GM12878 (cell line): ENCODE data around the gene HIF1AN. TPM values are rescaled to one million over a fixed set of nuclear protein-coding genes. Genes with fewer than 3 reads are reported as not detected.

Source experiments
- ATAC-seq: fragments of 200-7000 bp; cut with Tn5 transposase; 3 replicates; pipeline ENCODE4 v1.9.1; 2020; ENCODE audit warnings: mild to moderate bottlenecking, moderate library complexity
- BruUV-seq: library from RNA; stranded (reverse); fragments of 400-500 nt; replicated peaks from 2 replicates; lab custom pipeline; 2021; lab: Mats Ljungman, UMichigan
- CTCF ChIA-PET: fragments of 300-600 bp; sonication (Branson Sonifier 250); formaldehyde crosslinking; extraction: SDS; loops from one replicate; lab custom pipeline; 2021; ENCODE audit warnings: inconsistent platforms; lab: Yijun Ruan, JAX
- POLR2A ChIA-PET: fragments of 350-600 bp; formaldehyde crosslinking; extraction: SDS; loops from one replicate; lab custom pipeline; 2021; ENCODE audit warnings: inconsistent platforms; lab: Charles Lee
- RAD21 ChIA-PET: fragments of 300-600 bp; sonication (Branson Sonifier 250); formaldehyde crosslinking; loops from one replicate; lab custom pipeline; 2023; ENCODE audit warnings: antibody characterized with exemption; ENCODE audit not compliant: unreplicated experiment; lab: Charles Lee
- SMC1A ChIA-PET: fragments of 300-600 bp; sonication (Branson Sonifier 250); formaldehyde crosslinking; loops from one replicate; lab custom pipeline; 2023; ENCODE audit not compliant: unreplicated experiment, uncharacterized antibody; lab: Charles Lee
- DNase-seq: peaks from one replicate; pipeline ENCODE4 v3.0.0-alpha.2; 2011; ENCODE audit warnings: low read depth, low spot score
- FAIRE-seq: peaks from 3 replicates; lab custom pipeline; 2011; peaks lifted over from hg19 to GRCh38; lab: Jason Lieb, UNC
- H2AFZ ChIP-seq: 2 replicates; pipeline ENCODE4 v1.6.0; 2011; ENCODE audit warnings: low read depth, low read length, control low read depth; ENCODE audit not compliant: control insufficient read depth
- H3K27ac ChIP-seq: 2 replicates; pipeline ENCODE4 v1.5.1; 2011; ENCODE audit warnings: control low read depth; ENCODE audit not compliant: control insufficient read depth, insufficient read depth
- H3K27me3 ChIP-seq, 2 experiments: replicated peaks in 1 of 2; 2 replicates each; pipeline versions ENCODE4 v1.6.0 to v1.6.1; 2011; ENCODE audit warnings: low read length in 1 of 2; ENCODE audit not compliant: control insufficient read depth in 2 of 2, insufficient read depth in 2 of 2
- H3K36me3 ChIP-seq, 2 experiments: 2 replicates each; pipeline ENCODE4 v1.5.1; 2011; ENCODE audit warnings: low read length in 1 of 2; ENCODE audit not compliant: control insufficient read depth in 2 of 2, insufficient read depth in 2 of 2
- H3K4me1 ChIP-seq: 2 replicates; pipeline ENCODE4 v1.6.1; 2011; ENCODE audit warnings: mild to moderate bottlenecking, low read length, moderate library complexity, mixed read lengths; ENCODE audit not compliant: control insufficient read depth, insufficient read depth
- H3K4me2 ChIP-seq: 2 replicates; pipeline ENCODE4 v1.6.0; 2011; ENCODE audit warnings: control low read depth; ENCODE audit not compliant: control insufficient read depth, insufficient read depth
- H3K4me3 ChIP-seq: fragments of 200-600 bp; sonication (generic); 2 replicates; pipeline ENCODE4 v1.5.1; 2016
- H3K79me2 ChIP-seq: 2 replicates; pipeline ENCODE4 v1.6.0; 2011; ENCODE audit warnings: low read length; ENCODE audit not compliant: control insufficient read depth, insufficient read depth
- H3K9ac ChIP-seq: 2 replicates; pipeline ENCODE4 v1.8.0; 2011; ENCODE audit warnings: low read length, control low read depth, mixed read lengths; ENCODE audit not compliant: control insufficient read depth, insufficient read depth
- H3K9me3 ChIP-seq: replicated peaks from 3 replicates; pipeline ENCODE4 v1.5.1; 2011; ENCODE audit warnings: mild to moderate bottlenecking, low read length; ENCODE audit not compliant: control insufficient read depth, insufficient read depth
- H4K20me1 ChIP-seq: 2 replicates; pipeline ENCODE4 v1.6.0; 2011; ENCODE audit not compliant: control insufficient read depth, insufficient read depth
- BACH1 ChIP-seq: fragments of 450-650 bp; IDR thresholded peaks from 2 replicates; pipeline ENCODE4 v1.6.1; 2017; ENCODE audit warnings: mild to moderate bottlenecking, borderline replicate concordance
- HCFC1 ChIP-seq: fragments of 150-350 bp; IDR thresholded peaks from 2 replicates; pipeline ENCODE4 v1.6.1; 2014; ENCODE audit warnings: low read length
- HDAC6 ChIP-seq: fragments of 200-600 bp; sonication (generic); IDR thresholded peaks from one replicate; pipeline ENCODE4 v1.8.0; 2017; ENCODE audit warnings: antibody characterized with exemption; ENCODE audit not compliant: unreplicated experiment
- MXI1 ChIP-seq: fragments of 150-350 bp; IDR thresholded peaks from 2 replicates; pipeline ENCODE4 v1.6.1; 2011; ENCODE audit warnings: low read depth, mild to moderate bottlenecking, inconsistent platforms, low read length, improper control_type of control experiment
- POLR2A ChIP-seq: IDR thresholded peaks from 2 replicates; pipeline ENCODE4 v1.6.1; 2011; ENCODE audit warnings: low read depth, mild to moderate bottlenecking, low read length
- TARDBP ChIP-seq: IDR thresholded peaks from 2 replicates; pipeline ENCODE4 v1.6.1; 2016; ENCODE audit warnings: borderline replicate concordance
- YBX1 ChIP-seq: fragments of 450-650 bp; IDR thresholded peaks from 2 replicates; pipeline ENCODE4 v1.6.1; 2016; ENCODE audit warnings: antibody characterized with exemption
- ZBTB33 ChIP-seq: fragments of 450-650 bp; IDR thresholded peaks from 2 replicates; pipeline ENCODE4 v1.6.1; 2017; ENCODE audit warnings: mild to moderate bottlenecking
- ZSCAN29 ChIP-seq: fragments of 450-650 bp; IDR thresholded peaks from 2 replicates; pipeline ENCODE4 v1.6.1; 2017; ENCODE audit warnings: mild to moderate bottlenecking, moderate library complexity
- WGBS: methylation state at CpG from one replicate; pipeline ENCODE4 v1.1.6; 2016; ENCODE audit warnings: low lambda C conversion rate; ENCODE audit not compliant: insufficient replicate concordance, insufficient coverage; ENCODE audit errors: missing lambda C conversion rate; 5-methylcytosine and 5-hydroxymethylcytosine counted together
- in situ Hi-C: fragments of 300-500 bp; cut with MboI; formaldehyde crosslinking; loops from 9 replicates; pipeline ENCODE4 v1.14.3; 2018; ENCODE audit warnings: mixed read lengths
- intact Hi-C: fragments of 100-400 bp; cut with micrococcal nuclease; formaldehyde crosslinking; loops from one replicate; pipeline ENCODE4 v1.14.2; 2022; ENCODE audit not compliant: unreplicated experiment
- polyA plus RNA-seq, 11 experiments: library from polyadenylated mRNA; depleted of rRNA in 4 of 11; unstranded in 6 of 11; stranded (reverse) in 5 of 11; fragments of >200 nt; fragmentation: Nextera tagmentation in 4 of 11; fragmentation: Illumina TruSeq in 1 of 11; extraction: Ambion mirVana in 4 of 11; extraction: Trizol in 1 of 11; gene quantifications; 1 replicate in 1 of 11; 2 replicates in 10 of 11; pipeline versions ENCODE4 v1.2.1 to v1.2.3, GENCODE V29; 2011 to 2016; ENCODE audit warnings: inconsistent platforms in 2 of 11, missing spikeins in 2 of 11, low read depth in 1 of 11
- total RNA-seq, 4 experiments: library from RNA; depleted of rRNA in 3 of 4; stranded (reverse); fragments of >200 nt in 3 of 4; fragmentation: Illumina TruSeq in 1 of 4; extraction: Trizol in 1 of 4; gene quantifications; 2 replicates each; pipeline versions ENCODE4 v1.2.1 to v1.2.3, GENCODE V29; 2013 to 2021

The HIF1AN gene
- total and polyA plus RNA-seq, 10 of the 15 experiments (the other 5 are each of a cell fraction or from before 2014, with no cell fraction given): 1.9 to 37.2 (median 15.2) TPM

- Histone ChIP-seq H3K27ac (no peak overlapping the region), H3K4me3 (no peak overlapping the region), H3K9me3 (no peaks in the 10 kb centered on the region), H3K9ac (no peak overlapping the region), H3K36me3 (no peaks in the 10 kb centered on the region), H3K79me2 (no peaks in the 10 kb centered on the region), H4K20me1 (no peaks in the 10 kb centered on the region), H2AFZ (no peak overlapping the region), H3K4me2 (no peak overlapping the region), H3K27me3 (peaks cover 5 to 7% of the 10 kb centered on the region in 2 experiments; a peak in 3 of 4 replicates), H3K4me1 (no peaks in the 10 kb centered on the region)
- no peak for ATAC-seq
- 48% methylated on average over 3 of the region's 3 CpGs for WGBS
- in situ Hi-C loops: no loop called here
- no TSS peak for BruUV-seq
- ChIA-PET SMC1A (interaction anchor here (1.4 kb wide), 1 partner anchor 29 kb away, joined by 3 read pairs; no protein-coding TSS in a partner anchor), POLR2A (no interaction called here), RAD21 (no interaction called here), CTCF (interaction anchor here (0.6 kb wide), 1 partner anchor 12 kb away, joined by 3 read pairs; no protein-coding TSS in a partner anchor)
- no peak for FAIRE-seq
- intact Hi-C loops: no loop called here
- TF ChIP-seq BACH1 (no peak), MXI1 (no peak), HCFC1 (no peak), TARDBP (no peak), ZSCAN29 (no peak), POLR2A (no peak), ZBTB33 (no peak), YBX1 (no peak), HDAC6 (no peak)
- DNase-seq: no peak
Observed at GRCh38 chr10:100566561-100566960, 30.8 kb downstream of the HIF1AN start.
